Measurements from ENCODE around the gene ZNF768. TPM values are rescaled to one million over a fixed set of nuclear protein-coding genes. Genes with fewer than 3 reads are reported as not detected.

Gene ZNF768
- total and polyA plus RNA-seq, 2 of the 13 experiments (the other 11 are each of a cell fraction or from before 2014, with no cell fraction given): 26.7 to 34.4 TPM

DNA sequence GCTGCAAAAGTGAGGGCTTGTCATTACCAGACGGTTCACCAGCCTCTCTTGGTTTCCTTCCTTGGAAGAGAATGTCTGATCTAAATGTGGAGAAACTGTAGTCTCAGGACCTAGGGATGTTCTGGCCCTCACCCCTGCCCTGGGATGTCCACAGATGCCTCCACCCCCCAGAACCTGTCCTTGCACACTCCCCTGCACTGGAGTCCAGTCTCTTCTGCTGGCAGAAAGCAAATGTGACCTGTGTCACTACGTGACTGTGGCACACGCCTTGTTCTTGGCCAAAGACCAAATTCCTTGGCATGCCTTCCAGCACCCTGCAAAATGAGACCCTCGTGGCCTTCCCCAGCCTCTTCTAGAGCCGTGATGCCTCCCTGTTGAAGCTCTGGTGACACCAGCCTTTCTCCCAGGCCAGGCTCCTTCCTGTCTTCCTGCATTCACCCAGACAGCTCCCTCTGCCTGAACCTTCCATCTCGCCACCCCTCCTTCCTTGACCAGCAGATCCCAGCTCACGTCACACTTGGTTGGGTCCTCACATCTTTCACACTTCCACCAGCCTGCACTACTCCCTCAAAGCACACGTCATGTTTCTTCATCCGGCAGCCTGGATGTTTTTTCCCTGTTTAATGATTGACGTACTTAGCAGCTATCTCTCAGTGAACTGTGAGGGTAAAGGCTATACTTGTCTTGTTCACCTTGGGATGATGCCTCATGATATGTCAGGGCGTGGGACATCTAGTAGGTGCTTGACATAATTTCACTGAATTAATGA lies 4.3 kb downstream of the ZNF768 start (continued):
- TF ChIP-seq ARNT2 (CRISPR knock-in tag; IDR thresholded peaks at IDR 0.05; ENCODE audit: low read depth): no peak
- TF ChIP-seq, protein P1, sequence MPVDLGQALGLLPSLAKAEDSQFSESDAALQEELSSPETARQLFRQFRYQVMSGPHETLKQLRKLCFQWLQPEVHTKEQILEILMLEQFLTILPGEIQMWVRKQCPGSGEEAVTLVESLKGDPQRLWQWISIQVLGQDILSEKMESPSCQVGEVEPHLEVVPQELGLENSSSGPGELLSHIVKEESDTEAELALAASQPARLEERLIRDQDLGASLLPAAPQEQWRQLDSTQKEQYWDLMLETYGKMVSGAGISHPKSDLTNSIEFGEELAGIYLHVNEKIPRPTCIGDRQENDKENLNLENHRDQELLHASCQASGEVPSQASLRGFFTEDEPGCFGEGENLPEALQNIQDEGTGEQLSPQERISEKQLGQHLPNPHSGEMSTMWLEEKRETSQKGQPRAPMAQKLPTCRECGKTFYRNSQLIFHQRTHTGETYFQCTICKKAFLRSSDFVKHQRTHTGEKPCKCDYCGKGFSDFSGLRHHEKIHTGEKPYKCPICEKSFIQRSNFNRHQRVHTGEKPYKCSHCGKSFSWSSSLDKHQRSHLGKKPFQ (CRISPR knock-in tag; IDR thresholded peaks at IDR 0.05; ENCODE audit: insufficient replicate concordance): peak; percentile 63
- TF ChIP-seq IKZF4 (CRISPR knock-in tag; IDR thresholded peaks at IDR 0.05; ENCODE audit: borderline replicate concordance, low read depth, not compliant biosample characterization): no peak
- peak; percentile 66 for TF ChIP-seq SAP130 (CRISPR knock-in tag; IDR thresholded peaks at IDR 0.05; ENCODE audit: low read depth)
- TF ChIP-seq ZSCAN25 (CRISPR knock-in tag; IDR thresholded peaks at IDR 0.05): peak; percentile 98
- TF ChIP-seq, protein P2, sequence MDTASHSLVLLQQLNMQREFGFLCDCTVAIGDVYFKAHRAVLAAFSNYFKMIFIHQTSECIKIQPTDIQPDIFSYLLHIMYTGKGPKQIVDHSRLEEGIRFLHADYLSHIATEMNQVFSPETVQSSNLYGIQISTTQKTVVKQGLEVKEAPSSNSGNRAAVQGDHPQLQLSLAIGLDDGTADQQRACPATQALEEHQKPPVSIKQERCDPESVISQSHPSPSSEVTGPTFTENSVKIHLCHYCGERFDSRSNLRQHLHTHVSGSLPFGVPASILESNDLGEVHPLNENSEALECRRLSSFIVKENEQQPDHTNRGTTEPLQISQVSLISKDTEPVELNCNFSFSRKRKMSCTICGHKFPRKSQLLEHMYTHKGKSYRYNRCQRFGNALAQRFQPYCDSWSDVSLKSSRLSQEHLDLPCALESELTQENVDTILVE (CRISPR knock-in tag; IDR thresholded peaks at IDR 0.05): no peak
- 0 out of 2 replicates have a peak, but pooled peaks have one; percentile 55 for TF ChIP-seq ARID2 (CRISPR knock-in tag; IDR thresholded peaks at IDR 0.05; ENCODE audit: borderline replicate concordance)
- 0 out of 2 replicates have a peak, but pooled peaks have one; percentile 57 for TF ChIP-seq MIXL1 (CRISPR knock-in tag; IDR thresholded peaks at IDR 0.05)
- TF ChIP-seq ZNF782 (CRISPR knock-in tag; IDR thresholded peaks at IDR 0.05; ENCODE audit: borderline replicate concordance): peak; percentile 76; the same call in 1 of the 2 replicates
- peak; percentile 74 for TF ChIP-seq ZNF776 (CRISPR knock-in tag; IDR thresholded peaks at IDR 0.05)
- TF ChIP-seq ZNF33A (CRISPR knock-in tag; IDR thresholded peaks at IDR 0.05; ENCODE audit: borderline replicate concordance): no peak
- TF ChIP-seq NFKB2 (CRISPR knock-in tag; IDR thresholded peaks at IDR 0.05; ENCODE audit: borderline replicate concordance): 0 out of 2 replicates have a peak, but pooled peaks have one; percentile 42
- TF ChIP-seq TGIF2 (CRISPR knock-in tag; IDR thresholded peaks at IDR 0.05): 0 out of 2 replicates have a peak, but pooled peaks have one; percentile 19
- peak; percentile 78 for TF ChIP-seq NRL (CRISPR knock-in tag; IDR thresholded peaks at IDR 0.05; ENCODE audit: borderline replicate concordance)
- TF ChIP-seq PITX1 (CRISPR knock-in tag; IDR thresholded peaks at IDR 0.05): peak; percentile 16; the same call in 1 of the 2 replicates
- peak; percentile 69; the same call in 1 of the 2 replicates for TF ChIP-seq ZFP90 (CRISPR knock-in tag; IDR thresholded peaks at IDR 0.05; ENCODE audit: borderline replicate concordance)
- TF ChIP-seq RFXAP (CRISPR knock-in tag; IDR thresholded peaks at IDR 0.05; ENCODE audit: borderline replicate concordance): peak; percentile 48; the same call in 1 of the 2 replicates
- no peak for TF ChIP-seq HCFC1 (IDR thresholded peaks at IDR 0.05; ENCODE audit: low read depth, low read length)
- TF ChIP-seq ERF (CRISPR knock-in tag; IDR thresholded peaks at IDR 0.05): peak; percentile 59; the same call in 1 of the 2 replicates
- 0 out of 2 replicates have a peak, but pooled peaks have one; percentile 31 for TF ChIP-seq ZNF629 (CRISPR knock-in tag; conservative IDR thresholded peaks at IDR 0.05)
- no peak for TF ChIP-seq ZNF256 (CRISPR knock-in tag; conservative IDR thresholded peaks at IDR 0.05)
- TF ChIP-seq MEIS1 (CRISPR knock-in tag; IDR thresholded peaks at IDR 0.05; ENCODE audit: borderline replicate concordance): peak; percentile 90; the same call in 1 of the 2 replicates
- TF ChIP-seq CREM (IDR thresholded peaks at IDR 0.05): peak; percentile 87
- TF ChIP-seq CREM (CRISPR knock-in tag; IDR thresholded peaks at IDR 0.05): 0 out of 2 replicates have a peak, but pooled peaks have one; percentile 26

Measured in HepG2 (cell line).